PC-9 (cell line): ENCODE data around the gene DPEP2.

Source experiments
- EZH2 ChIP-seq: fragments of 200-600 bp; sonication (generic); IDR thresholded peaks from 2 replicates; pipeline ENCODE4 v1.8.0; 2017; ENCODE audit warnings: antibody characterized with exemption, low read depth
- TF ChIP-seq, protein P1 (sequence below): fragments of 200-600 bp; sonication (generic); conservative IDR thresholded peaks from 2 replicates; pipeline ENCODE4 v1.6.1; 2017; ENCODE audit warnings: mixed run types, antibody characterized with exemption, mild to moderate bottlenecking, moderate library complexity

DNA sequence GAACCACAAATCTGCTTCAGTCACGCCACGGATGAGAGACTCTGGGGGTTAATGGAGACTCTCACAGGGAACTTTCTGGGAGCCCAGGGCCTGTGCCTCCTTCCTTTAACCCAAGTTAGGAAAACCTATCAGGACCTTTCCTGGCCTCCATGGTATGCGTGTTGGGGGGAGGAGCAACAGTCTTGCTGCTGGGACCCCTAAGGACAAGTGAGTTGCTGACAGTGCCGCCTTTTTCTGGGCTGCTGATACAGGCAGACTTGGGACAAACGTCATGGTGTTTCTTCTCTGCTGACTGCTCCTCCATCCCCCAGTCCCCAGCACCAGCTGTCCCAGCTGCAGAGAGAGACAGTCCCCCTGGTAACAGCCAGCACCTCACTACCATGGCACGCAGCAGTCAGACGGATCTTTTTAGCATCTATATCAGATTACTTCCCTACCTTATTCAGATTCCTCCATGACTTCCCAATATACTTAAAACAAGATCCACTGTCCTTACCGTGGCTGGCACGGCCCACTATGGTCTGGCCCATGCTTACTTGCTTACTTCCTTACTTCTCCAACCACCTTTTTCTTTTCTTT lies 10.0 kb upstream of the DPEP2 start:
- TF ChIP-seq, protein P1, sequence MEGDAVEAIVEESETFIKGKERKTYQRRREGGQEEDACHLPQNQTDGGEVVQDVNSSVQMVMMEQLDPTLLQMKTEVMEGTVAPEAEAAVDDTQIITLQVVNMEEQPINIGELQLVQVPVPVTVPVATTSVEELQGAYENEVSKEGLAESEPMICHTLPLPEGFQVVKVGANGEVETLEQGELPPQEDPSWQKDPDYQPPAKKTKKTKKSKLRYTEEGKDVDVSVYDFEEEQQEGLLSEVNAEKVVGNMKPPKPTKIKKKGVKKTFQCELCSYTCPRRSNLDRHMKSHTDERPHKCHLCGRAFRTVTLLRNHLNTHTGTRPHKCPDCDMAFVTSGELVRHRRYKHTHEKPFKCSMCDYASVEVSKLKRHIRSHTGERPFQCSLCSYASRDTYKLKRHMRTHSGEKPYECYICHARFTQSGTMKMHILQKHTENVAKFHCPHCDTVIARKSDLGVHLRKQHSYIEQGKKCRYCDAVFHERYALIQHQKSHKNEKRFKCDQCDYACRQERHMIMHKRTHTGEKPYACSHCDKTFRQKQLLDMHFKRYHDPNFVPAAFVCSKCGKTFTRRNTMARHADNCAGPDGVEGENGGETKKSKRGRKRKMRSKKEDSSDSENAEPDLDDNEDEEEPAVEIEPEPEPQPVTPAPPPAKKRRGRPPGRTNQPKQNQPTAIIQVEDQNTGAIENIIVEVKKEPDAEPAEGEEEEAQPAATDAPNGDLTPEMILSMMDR: no peak
- TF ChIP-seq EZH2: no peak
